Chondrocyte (in vitro differentiated cells): ENCODE measurements around the gene GALNT10. TPM values are rescaled to one million over a fixed set of nuclear protein-coding genes. Genes with fewer than 3 reads are reported as not detected.
"Not testable (repeated sequence)": the region's sequence is repeated elsewhere in the genome, so short reads cannot be mapped to it uniquely, and the experiment has no call there.

Experiments
- DNase-seq: peaks from one replicate; pipeline ENCODE4 v3.0.0; 2021; ENCODE audit warnings: mixed read lengths, low spot score
- H3K27ac Mint-ChIP-seq: one replicate; pipeline ENCODE4 v1.8.0; 2021; ENCODE audit warnings: mild to moderate bottlenecking, moderate library complexity, mixed read lengths; ENCODE audit not compliant: unreplicated experiment
- H3K27me3 Mint-ChIP-seq: 2 replicates; pipeline ENCODE4 v1.8.0; 2021; ENCODE audit warnings: low read depth, mixed read lengths
- H3K36me3 Mint-ChIP-seq: 2 replicates; pipeline ENCODE4 v1.8.0; 2021; ENCODE audit warnings: low read depth, mixed read lengths
- H3K4me1 Mint-ChIP-seq: 2 replicates; pipeline ENCODE4 v1.8.0; 2021; ENCODE audit warnings: low read depth, mild to moderate bottlenecking, mixed read lengths
- H3K4me3 Mint-ChIP-seq: one replicate; pipeline ENCODE4 v1.8.0; 2021; ENCODE audit warnings: mild to moderate bottlenecking, moderate library complexity, mixed read lengths; ENCODE audit not compliant: unreplicated experiment
- H3K9me3 Mint-ChIP-seq: 2 replicates; pipeline ENCODE4 v1.8.0; 2021; ENCODE audit warnings: low read depth, mixed read lengths
- CTCF ChIP-seq: fragments of 200-600 bp; sonication (generic); IDR thresholded peaks from 2 replicates; pipeline ENCODE4 v1.5.0; 2021; ENCODE audit warnings: antibody characterized with exemption, mild to moderate bottlenecking, moderate library complexity
- total RNA-seq: library from RNA; stranded (reverse); gene quantifications from 3 replicates; pipeline ENCODE4 v1.2.1, GENCODE V29; 2021

GALNT10 gene
- total RNA-seq, 1 donor from 2014 or later: 155 TPM

DNA sequence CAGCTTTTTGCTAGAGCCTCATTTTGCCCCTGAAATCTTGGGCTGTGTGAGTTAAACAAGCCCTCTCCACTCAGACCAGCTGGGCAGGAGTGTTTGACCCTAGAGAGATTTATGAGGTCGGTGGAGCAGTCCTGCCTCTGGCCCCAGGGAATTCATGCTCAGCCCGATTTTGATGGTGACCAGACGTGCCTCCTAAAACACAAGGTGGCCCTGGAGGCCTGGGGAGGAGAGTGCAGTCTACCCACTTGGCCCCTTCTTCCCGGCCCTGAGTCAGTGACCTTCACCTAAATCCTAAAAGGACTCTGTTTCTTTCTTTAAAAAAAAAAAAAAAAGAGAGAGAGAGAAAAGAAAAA, 168.7 kb downstream of the GALNT10 start:
- no peaks in the 10 kb centered on the region for H3K27me3 Mint-ChIP-seq

GRCh38 chr5:154360241-154360640, 169.7 kb downstream of the GALNT10 start:
- not testable (repeated sequence) for H3K27me3 Mint-ChIP-seq, H3K4me3 Mint-ChIP-seq, DNase-seq, H3K9me3 Mint-ChIP-seq
- Mint-ChIP-seq H3K4me1 (peaks cover 71% of the 10 kb centered on the region), H3K36me3 (peaks cover 15% of the 10 kb centered on the region), H3K27ac (peak overlapping the region; percentile 93)

More for the DNA sequence above, 168.7 kb downstream of the GALNT10 start:
- H3K9me3 Mint-ChIP-seq: no peaks in the 10 kb centered on the region
- peaks cover 13% of the 10 kb centered on the region for H3K36me3 Mint-ChIP-seq
- H3K4me3 Mint-ChIP-seq: no peak overlapping the region
- peaks cover 70% of the 10 kb centered on the region for H3K4me1 Mint-ChIP-seq
- DNase-seq: no peak
- TF ChIP-seq CTCF: no peak
- peak overlapping the region; percentile 93 for H3K27ac Mint-ChIP-seq

- H3K27ac Mint-ChIP-seq: peak overlapping the region; percentile 45
- peaks cover 71% of the 10 kb centered on the region for H3K4me1 Mint-ChIP-seq
- H3K27me3 Mint-ChIP-seq: no peaks in the 10 kb centered on the region
- peaks cover 14% of the 10 kb centered on the region for H3K36me3 Mint-ChIP-seq
- H3K9me3 Mint-ChIP-seq: no peaks in the 10 kb centered on the region
- no peak for TF ChIP-seq CTCF
- no peak overlapping the region for H3K4me3 Mint-ChIP-seq
- DNase-seq: no peak
Observed at GRCh38 chr5:154363411-154363810, 172.9 kb downstream of the GALNT10 start.

GRCh38 chr5:154364771-154365170, 174.2 kb downstream of the GALNT10 start:
- no peak overlapping the region for H3K4me3 Mint-ChIP-seq
- DNase-seq: no peak
- no peak for TF ChIP-seq CTCF
- H3K27me3 Mint-ChIP-seq: no peaks in the 10 kb centered on the region
- peak overlapping the region; percentile 96 for H3K27ac Mint-ChIP-seq
- H3K4me1 Mint-ChIP-seq: peaks cover 71% of the 10 kb centered on the region
- H3K9me3 Mint-ChIP-seq: no peaks in the 10 kb centered on the region
- H3K36me3 Mint-ChIP-seq: peaks cover 12% of the 10 kb centered on the region

DNA sequence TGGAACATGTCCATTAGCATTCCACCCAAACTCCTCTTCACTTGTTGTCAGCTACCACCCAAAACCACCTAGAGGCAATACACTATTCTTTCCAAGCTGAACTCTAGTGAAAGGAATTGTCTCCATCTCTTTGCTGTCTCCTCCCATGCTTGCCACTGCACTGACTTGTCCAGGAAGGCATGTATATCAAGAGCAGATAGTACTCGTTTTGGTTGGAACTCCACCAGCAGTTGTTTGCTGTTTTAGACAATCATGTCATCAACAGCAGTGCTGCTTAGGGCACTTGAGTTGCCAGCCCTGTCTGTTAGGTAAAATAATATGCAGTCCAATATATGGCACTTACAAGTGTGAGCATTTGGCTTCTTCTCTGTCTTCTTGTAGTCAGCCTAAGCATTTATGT, 175.3 kb downstream of the GALNT10 start:
- DNase-seq: no peak
- H3K4me1 Mint-ChIP-seq: peaks cover 77% of the 10 kb centered on the region
- peak overlapping the region; percentile 96 for H3K27ac Mint-ChIP-seq
- peaks cover 13% of the 10 kb centered on the region for H3K36me3 Mint-ChIP-seq
- H3K9me3 Mint-ChIP-seq: no peaks in the 10 kb centered on the region
- no peak for TF ChIP-seq CTCF
- H3K4me3 Mint-ChIP-seq: no peak overlapping the region
- no peaks in the 10 kb centered on the region for H3K27me3 Mint-ChIP-seq

- Mint-ChIP-seq H3K9me3 (no peaks in the 10 kb centered on the region), H3K27ac (peak overlapping the region; percentile 96), H3K36me3 (peaks cover 13% of the 10 kb centered on the region), H3K4me3 (no peak overlapping the region), H3K27me3 (no peaks in the 10 kb centered on the region), H3K4me1 (peaks cover 82% of the 10 kb centered on the region)
- no peak for TF ChIP-seq CTCF
- DNase-seq: no peak
Observed at GRCh38 chr5:154366353-154366752, 175.8 kb downstream of the GALNT10 start.
